Measurements from ENCODE around the gene CNKSR3.

CNKSR3 gene

GRCh38 chr6:154361476-154361875, 149.0 kb downstream of the CNKSR3 start:
- TF ChIP-seq SPI1 (IDR thresholded peaks at IDR 0.05; ENCODE audit: borderline replicate concordance, low read depth) (no peak), POLR2AphosphoS5 (IDR thresholded peaks at IDR 0.05; ENCODE audit: low read depth) (no peak), GABPA (IDR thresholded peaks at IDR 0.05; ENCODE audit: low read depth) (no peak)
- TF ChIP-seq, protein P1, sequence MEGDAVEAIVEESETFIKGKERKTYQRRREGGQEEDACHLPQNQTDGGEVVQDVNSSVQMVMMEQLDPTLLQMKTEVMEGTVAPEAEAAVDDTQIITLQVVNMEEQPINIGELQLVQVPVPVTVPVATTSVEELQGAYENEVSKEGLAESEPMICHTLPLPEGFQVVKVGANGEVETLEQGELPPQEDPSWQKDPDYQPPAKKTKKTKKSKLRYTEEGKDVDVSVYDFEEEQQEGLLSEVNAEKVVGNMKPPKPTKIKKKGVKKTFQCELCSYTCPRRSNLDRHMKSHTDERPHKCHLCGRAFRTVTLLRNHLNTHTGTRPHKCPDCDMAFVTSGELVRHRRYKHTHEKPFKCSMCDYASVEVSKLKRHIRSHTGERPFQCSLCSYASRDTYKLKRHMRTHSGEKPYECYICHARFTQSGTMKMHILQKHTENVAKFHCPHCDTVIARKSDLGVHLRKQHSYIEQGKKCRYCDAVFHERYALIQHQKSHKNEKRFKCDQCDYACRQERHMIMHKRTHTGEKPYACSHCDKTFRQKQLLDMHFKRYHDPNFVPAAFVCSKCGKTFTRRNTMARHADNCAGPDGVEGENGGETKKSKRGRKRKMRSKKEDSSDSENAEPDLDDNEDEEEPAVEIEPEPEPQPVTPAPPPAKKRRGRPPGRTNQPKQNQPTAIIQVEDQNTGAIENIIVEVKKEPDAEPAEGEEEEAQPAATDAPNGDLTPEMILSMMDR (IDR thresholded peaks at IDR 0.05; ENCODE audit: insufficient read depth, low read length), result no peak
- TF ChIP-seq, protein P2, sequence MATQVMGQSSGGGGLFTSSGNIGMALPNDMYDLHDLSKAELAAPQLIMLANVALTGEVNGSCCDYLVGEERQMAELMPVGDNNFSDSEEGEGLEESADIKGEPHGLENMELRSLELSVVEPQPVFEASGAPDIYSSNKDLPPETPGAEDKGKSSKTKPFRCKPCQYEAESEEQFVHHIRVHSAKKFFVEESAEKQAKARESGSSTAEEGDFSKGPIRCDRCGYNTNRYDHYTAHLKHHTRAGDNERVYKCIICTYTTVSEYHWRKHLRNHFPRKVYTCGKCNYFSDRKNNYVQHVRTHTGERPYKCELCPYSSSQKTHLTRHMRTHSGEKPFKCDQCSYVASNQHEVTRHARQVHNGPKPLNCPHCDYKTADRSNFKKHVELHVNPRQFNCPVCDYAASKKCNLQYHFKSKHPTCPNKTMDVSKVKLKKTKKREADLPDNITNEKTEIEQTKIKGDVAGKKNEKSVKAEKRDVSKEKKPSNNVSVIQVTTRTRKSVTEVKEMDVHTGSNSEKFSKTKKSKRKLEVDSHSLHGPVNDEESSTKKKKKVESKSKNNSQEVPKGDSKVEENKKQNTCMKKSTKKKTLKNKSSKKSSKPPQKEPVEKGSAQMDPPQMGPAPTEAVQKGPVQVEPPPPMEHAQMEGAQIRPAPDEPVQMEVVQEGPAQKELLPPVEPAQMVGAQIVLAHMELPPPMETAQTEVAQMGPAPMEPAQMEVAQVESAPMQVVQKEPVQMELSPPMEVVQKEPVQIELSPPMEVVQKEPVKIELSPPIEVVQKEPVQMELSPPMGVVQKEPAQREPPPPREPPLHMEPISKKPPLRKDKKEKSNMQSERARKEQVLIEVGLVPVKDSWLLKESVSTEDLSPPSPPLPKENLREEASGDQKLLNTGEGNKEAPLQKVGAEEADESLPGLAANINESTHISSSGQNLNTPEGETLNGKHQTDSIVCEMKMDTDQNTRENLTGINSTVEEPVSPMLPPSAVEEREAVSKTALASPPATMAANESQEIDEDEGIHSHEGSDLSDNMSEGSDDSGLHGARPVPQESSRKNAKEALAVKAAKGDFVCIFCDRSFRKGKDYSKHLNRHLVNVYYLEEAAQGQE (IDR thresholded peaks at IDR 0.05; ENCODE audit: insufficient replicate concordance, low read depth), result no peak
- Histone ChIP-seq H3K4me3 (replicated peaks; ENCODE audit: insufficient read depth, low read length) (no peak overlapping the region), H3K27ac (replicated peaks) (no peak overlapping the region), H3K27me3 (ENCODE audit: insufficient read depth, poor library complexity, severe bottlenecking) (no peaks in the 10 kb centered on the region)
- no peak for DNase-seq (ENCODE audit: low read depth in 1 of 2, low spot score in 1 of 2)

DNA sequence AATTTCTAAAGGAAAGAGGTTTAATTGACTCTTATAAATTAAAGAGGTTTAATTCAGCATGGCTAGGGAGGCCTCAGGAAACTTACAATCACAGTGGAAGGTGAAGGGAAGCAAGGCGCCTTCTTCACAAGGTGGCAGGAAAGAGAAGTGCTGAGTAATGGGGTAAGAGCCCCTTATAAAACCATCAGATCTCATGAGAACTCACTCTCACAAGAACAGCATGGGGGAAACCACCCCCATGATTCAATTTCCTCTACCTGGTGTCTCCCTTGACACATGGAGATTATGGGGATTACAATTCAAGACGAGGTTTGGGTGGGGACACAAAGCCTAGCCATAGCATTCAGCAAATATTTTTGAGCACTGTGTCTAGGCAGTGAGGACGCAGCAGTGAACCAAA, 150.0 kb downstream of the CNKSR3 start:
- no peaks in the 10 kb centered on the region for H3K27me3 ChIP-seq (ENCODE audit: insufficient read depth, poor library complexity, severe bottlenecking)
- DNase-seq (ENCODE audit: low read depth in 1 of 2, low spot score in 1 of 2), result no peak
- TF ChIP-seq GABPA (IDR thresholded peaks at IDR 0.05; ENCODE audit: low read depth) (no peak), POLR2AphosphoS5 (IDR thresholded peaks at IDR 0.05; ENCODE audit: low read depth) (no peak), SPI1 (IDR thresholded peaks at IDR 0.05; ENCODE audit: borderline replicate concordance, low read depth) (no peak)
- TF ChIP-seq, protein P1 (IDR thresholded peaks at IDR 0.05; ENCODE audit: insufficient read depth, low read length), result no peak
- TF ChIP-seq, protein P2 (IDR thresholded peaks at IDR 0.05; ENCODE audit: insufficient replicate concordance, low read depth), result no peak
- H3K4me3 ChIP-seq (replicated peaks; ENCODE audit: insufficient read depth, low read length), result no peak overlapping the region
- no peak overlapping the region for H3K27ac ChIP-seq (replicated peaks)

DNA sequence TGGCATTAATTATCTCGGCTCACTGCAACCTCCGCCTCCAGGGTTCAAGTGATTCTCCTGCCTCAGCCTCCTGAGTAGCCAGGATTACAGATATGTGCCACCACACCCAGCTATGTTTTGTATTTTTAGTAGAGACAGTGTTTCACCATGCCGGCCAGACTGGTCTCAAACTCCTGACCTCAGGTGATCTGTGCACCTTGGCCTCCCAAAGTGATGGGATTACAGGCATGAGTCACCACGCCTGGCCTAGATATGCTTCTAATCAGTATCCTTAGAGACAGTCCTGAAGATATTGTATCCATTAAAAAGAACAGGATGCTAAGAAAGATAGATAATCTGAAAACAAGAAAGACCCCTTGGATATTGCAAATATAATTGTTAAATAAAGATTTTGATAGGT, 150.8 kb downstream of the CNKSR3 start:
- no peak for TF ChIP-seq POLR2AphosphoS5 (IDR thresholded peaks at IDR 0.05; ENCODE audit: low read depth)
- no peak for TF ChIP-seq GABPA (IDR thresholded peaks at IDR 0.05; ENCODE audit: low read depth)
- TF ChIP-seq SPI1 (IDR thresholded peaks at IDR 0.05; ENCODE audit: borderline replicate concordance, low read depth), result no peak
- TF ChIP-seq, protein P2 (IDR thresholded peaks at IDR 0.05; ENCODE audit: insufficient replicate concordance, low read depth), result no peak
- TF ChIP-seq, protein P1 (IDR thresholded peaks at IDR 0.05; ENCODE audit: insufficient read depth, low read length), result no peak
- Histone ChIP-seq H3K27me3 (ENCODE audit: insufficient read depth, poor library complexity, severe bottlenecking) (no peaks in the 10 kb centered on the region), H3K4me3 (replicated peaks; ENCODE audit: insufficient read depth, low read length) (no peak overlapping the region), H3K27ac (replicated peaks) (no peak overlapping the region)
- DNase-seq (ENCODE audit: low read depth in 1 of 2, low spot score in 1 of 2), result no peak

All from HL-60 (cell line).